CD4-positive, alpha-beta T cell (primary cell): ENCODE results near the gene DENND1A. TPM values are rescaled to one million over a fixed set of nuclear protein-coding genes. Genes with fewer than 3 reads are reported as not detected.

Source experiments
- ATAC-seq: fragments of 200-7000 bp; cut with Tn5 transposase; one replicate; pipeline ENCODE4 v1.10.0; 2022; ENCODE audit warnings: mild to moderate bottlenecking; ENCODE audit not compliant: poor library complexity
- CTCF ChIA-PET: fragments of 350-600 bp; sonication (Branson Sonifier 250); formaldehyde crosslinking; loops from one replicate; lab custom pipeline; 2021; ENCODE audit warnings: antibody characterized with exemption, inconsistent platforms; lab: Charles Lee
- POLR2A ChIA-PET: fragments of 350-600 bp; sonication (Branson Sonifier 250); formaldehyde crosslinking; loops from one replicate; lab custom pipeline; 2021; ENCODE audit warnings: antibody characterized with exemption, inconsistent platforms; lab: Charles Lee
- DNase-seq, 14 experiments: peaks; one replicate each; pipeline ENCODE4 v3.0.0-alpha.2; 2013 to 2020; ENCODE audit warnings: mixed read lengths in 2 of 14
- H3K27ac ChIP-seq, 2 donors: one replicate each; pipeline versions ENCODE4 v1.5.1 to v1.7.0; 2013; ENCODE audit warnings: low read length in 2 of 2, low read depth in 1 of 2, mild to moderate bottlenecking in 1 of 2
- H3K27me3 ChIP-seq, 2 experiments: 1 replicate in 1 of 2; 2 replicates in 1 of 2; pipeline versions ENCODE4 v1.6.1 to v1.7.0; 2013; ENCODE audit warnings: low read length in 2 of 2, control low read depth in 1 of 2, mild to moderate bottlenecking in 1 of 2, moderate library complexity in 1 of 2; ENCODE audit not compliant: insufficient read depth in 2 of 2, control insufficient read depth in 1 of 2
- H3K36me3 ChIP-seq: one replicate; pipeline ENCODE4 v1.6.1; 2013; ENCODE audit warnings: low read length, control low read depth; ENCODE audit not compliant: insufficient read depth
- H3K4me1 ChIP-seq: one replicate; pipeline ENCODE4 v1.6.1; 2013; ENCODE audit warnings: low read length, control low read depth; ENCODE audit not compliant: insufficient read depth
- H3K4me3 ChIP-seq: one replicate; pipeline ENCODE4 v1.5.1; 2013; ENCODE audit warnings: mild to moderate bottlenecking, low read length, moderate library complexity
- H3K9me3 ChIP-seq, 2 experiments: 1 replicate in 1 of 2; 2 replicates in 1 of 2; pipeline versions ENCODE4 v1.6.1 to v1.7.0; 2013; ENCODE audit warnings: low read length in 2 of 2, mild to moderate bottlenecking in 2 of 2, control low read depth in 1 of 2, moderate library complexity in 1 of 2; ENCODE audit not compliant: control insufficient read depth in 1 of 2, insufficient read depth in 1 of 2
- H3K27ac Mint-ChIP-seq: one replicate; pipeline ENCODE4 v1.8.0; 2020; ENCODE audit warnings: mixed read lengths
- H3K27me3 Mint-ChIP-seq: one replicate; pipeline ENCODE4 v1.8.0; 2021; ENCODE audit warnings: mixed read lengths
- H3K36me3 Mint-ChIP-seq: one replicate; pipeline ENCODE4 v1.8.0; 2021; ENCODE audit warnings: low read depth, mixed read lengths
- H3K4me1 Mint-ChIP-seq: one replicate; pipeline ENCODE4 v1.8.0; 2021; ENCODE audit warnings: low read depth, mixed read lengths
- H3K4me3 Mint-ChIP-seq: one replicate; pipeline ENCODE4 v1.8.0; 2020; ENCODE audit warnings: mild to moderate bottlenecking, mixed read lengths
- H3K9me3 Mint-ChIP-seq: one replicate; pipeline ENCODE4 v1.8.0; 2020; ENCODE audit warnings: mixed read lengths
- intact Hi-C, 2 experiments: fragments of 100-400 bp; cut with DNase I in 1 of 2; cut with micrococcal nuclease in 1 of 2; formaldehyde crosslinking; loops; one replicate each; pipeline versions ENCODE4 v1.15.1 to v1.9.0; 2023 to 2025; cut with DNase I, micrococcal nuclease
- total RNA-seq, 174 experiments: library from RNA in 2 of 174; stranded (reverse) in 2 of 174; gene quantifications; one replicate each; pipeline ENCODE4 v1.2.3 and lab custom pipeline; 2021 to 2026
- TF ChIP-seq, protein P1 (sequence below): fragments of 200-600 bp; IDR thresholded peaks from one replicate; pipeline ENCODE4 v1.8.0; 2022; ENCODE audit warnings: antibody characterized with exemption, mild to moderate bottlenecking

The DENND1A gene
- total RNA-seq, 2 experiments from 2014 or later: 20.0 to 20.6 TPM

DNA sequence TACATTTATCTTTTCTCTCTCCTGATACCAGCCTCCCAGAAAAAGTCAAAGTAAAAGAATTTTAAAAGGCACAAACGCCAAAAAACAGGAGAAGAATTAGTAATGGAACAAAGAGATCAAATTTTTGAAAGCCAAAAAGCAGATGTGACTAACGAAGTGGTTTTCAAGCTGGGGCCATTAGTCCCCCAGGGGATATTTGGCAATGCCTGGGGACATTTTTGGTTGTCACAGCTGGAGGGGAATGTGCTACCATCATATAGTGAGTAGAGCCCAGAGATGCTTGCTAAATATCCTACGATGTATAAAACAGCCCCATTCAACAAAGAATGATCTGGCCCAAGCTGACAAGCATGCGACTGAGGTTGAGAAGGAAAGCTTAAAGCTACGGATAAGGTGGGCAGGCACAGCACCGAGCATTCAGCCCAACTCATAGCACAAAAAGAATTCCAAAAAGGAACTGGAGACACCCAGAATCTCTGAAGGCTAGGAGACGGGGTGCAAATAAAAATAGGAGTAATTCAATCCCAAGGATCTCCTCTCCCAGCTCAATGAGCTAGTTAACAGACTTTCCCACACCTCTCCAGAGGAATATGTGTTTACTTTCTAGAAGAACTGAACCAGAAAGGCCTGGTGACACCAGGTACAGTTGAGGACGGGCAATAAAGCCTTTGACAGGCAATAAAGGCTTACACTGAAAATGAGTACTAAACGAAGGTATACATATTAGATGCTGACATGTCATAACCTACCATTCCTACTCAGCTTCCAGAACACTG, 269.0 kb downstream of the DENND1A start:
- Histone ChIP-seq H3K4me3 (no peak overlapping the region), H3K27me3 (no peaks in the 10 kb centered on the region), H3K9me3 (peaks cover 0 to 12% of the 10 kb centered on the region in 2 experiments), H3K36me3 (peaks cover 2% of the 10 kb centered on the region), H3K27ac (no peak overlapping the region), H3K4me1 (no peaks in the 10 kb centered on the region)
- CTCF ChIA-PET: no interaction called here
- Mint-ChIP-seq H3K9me3 (peaks cover 11% of the 10 kb centered on the region), H3K4me3 (no peak overlapping the region), H3K27me3 (no peaks in the 10 kb centered on the region), H3K4me1 (no peaks in the 10 kb centered on the region), H3K36me3 (peaks cover 64% of the 10 kb centered on the region), H3K27ac (no peak overlapping the region)
- ATAC-seq (no peak), DNase-seq (no peak)
- TF ChIP-seq, protein P1, sequence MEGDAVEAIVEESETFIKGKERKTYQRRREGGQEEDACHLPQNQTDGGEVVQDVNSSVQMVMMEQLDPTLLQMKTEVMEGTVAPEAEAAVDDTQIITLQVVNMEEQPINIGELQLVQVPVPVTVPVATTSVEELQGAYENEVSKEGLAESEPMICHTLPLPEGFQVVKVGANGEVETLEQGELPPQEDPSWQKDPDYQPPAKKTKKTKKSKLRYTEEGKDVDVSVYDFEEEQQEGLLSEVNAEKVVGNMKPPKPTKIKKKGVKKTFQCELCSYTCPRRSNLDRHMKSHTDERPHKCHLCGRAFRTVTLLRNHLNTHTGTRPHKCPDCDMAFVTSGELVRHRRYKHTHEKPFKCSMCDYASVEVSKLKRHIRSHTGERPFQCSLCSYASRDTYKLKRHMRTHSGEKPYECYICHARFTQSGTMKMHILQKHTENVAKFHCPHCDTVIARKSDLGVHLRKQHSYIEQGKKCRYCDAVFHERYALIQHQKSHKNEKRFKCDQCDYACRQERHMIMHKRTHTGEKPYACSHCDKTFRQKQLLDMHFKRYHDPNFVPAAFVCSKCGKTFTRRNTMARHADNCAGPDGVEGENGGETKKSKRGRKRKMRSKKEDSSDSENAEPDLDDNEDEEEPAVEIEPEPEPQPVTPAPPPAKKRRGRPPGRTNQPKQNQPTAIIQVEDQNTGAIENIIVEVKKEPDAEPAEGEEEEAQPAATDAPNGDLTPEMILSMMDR: no peak
- POLR2A ChIA-PET: no interaction called here
- intact Hi-C loops: no loop called here

DNA sequence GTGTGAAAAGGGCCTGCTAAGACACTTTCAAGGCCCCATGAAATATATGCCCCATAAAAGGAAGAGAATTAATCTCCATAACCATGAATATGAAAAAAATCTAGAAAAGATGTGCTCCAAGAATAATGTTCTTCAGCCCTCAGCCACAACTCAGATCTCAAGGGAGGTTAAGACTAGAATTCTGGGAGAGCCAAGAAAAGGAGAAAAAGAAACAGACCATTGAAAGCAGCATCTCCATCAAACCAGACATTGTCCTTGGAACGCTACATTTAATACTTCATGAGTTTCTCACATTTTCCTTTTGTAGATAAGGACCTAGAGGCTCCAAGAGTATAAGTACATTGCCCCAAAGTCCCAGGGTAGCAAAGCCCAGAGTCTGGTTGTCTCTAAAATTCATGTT, 270.6 kb downstream of the DENND1A start:
- H3K4me1 Mint-ChIP-seq: no peaks in the 10 kb centered on the region
- peaks cover 2% of the 10 kb centered on the region for H3K9me3 Mint-ChIP-seq
- intact Hi-C loops: no loop called here
- Histone ChIP-seq H3K4me1 (no peaks in the 10 kb centered on the region), H3K27ac (no peak overlapping the region), H3K4me3 (no peak overlapping the region), H3K9me3 (no peaks in the 10 kb centered on the region), H3K36me3 (peaks cover 2% of the 10 kb centered on the region), H3K27me3 (no peaks in the 10 kb centered on the region)
- peaks cover 64% of the 10 kb centered on the region for H3K36me3 Mint-ChIP-seq
- H3K27ac Mint-ChIP-seq: no peak overlapping the region
- ATAC-seq (no peak), DNase-seq (no peak)
- POLR2A ChIA-PET: no interaction called here
- CTCF ChIA-PET: no interaction called here
- H3K27me3 Mint-ChIP-seq: no peaks in the 10 kb centered on the region
- TF ChIP-seq, protein P1: no peak
- no peak overlapping the region for H3K4me3 Mint-ChIP-seq

DNA sequence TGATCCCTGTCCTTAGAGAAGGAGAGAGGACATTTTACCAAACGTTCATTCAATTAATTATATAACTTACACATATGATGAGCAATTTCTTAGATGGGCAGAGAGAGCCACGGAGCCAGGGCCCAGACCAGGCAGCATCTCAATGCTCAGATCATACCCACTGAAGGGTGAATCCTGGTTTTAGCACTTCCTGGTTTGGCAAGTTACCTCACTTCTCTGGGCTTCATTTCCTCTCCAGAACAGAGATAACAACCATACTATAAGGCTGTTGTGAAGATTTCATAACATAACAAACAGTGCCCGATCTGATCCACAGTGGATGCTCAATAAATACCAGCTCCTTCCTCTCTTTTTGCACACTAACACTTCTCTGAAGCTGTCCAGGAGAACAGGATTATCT, 271.1 kb downstream of the DENND1A start:
- peaks cover 65% of the 10 kb centered on the region for H3K36me3 Mint-ChIP-seq
- ATAC-seq: no peak
- peaks cover 2% of the 10 kb centered on the region for H3K36me3 ChIP-seq
- DNase-seq: no peak
- intact Hi-C loops: no loop called here
- H3K27me3 Mint-ChIP-seq: no peaks in the 10 kb centered on the region
- no peak overlapping the region for H3K4me3 ChIP-seq
- no peak overlapping the region for H3K4me3 Mint-ChIP-seq
- ChIA-PET POLR2A (no interaction called here), CTCF (no interaction called here)
- H3K27me3 ChIP-seq: no peaks in the 10 kb centered on the region
- no peaks in the 10 kb centered on the region for H3K9me3 Mint-ChIP-seq
- no peak overlapping the region for H3K27ac Mint-ChIP-seq
- no peak overlapping the region for H3K27ac ChIP-seq
- TF ChIP-seq, protein P1: no peak
- H3K4me1 ChIP-seq: no peaks in the 10 kb centered on the region
- no peaks in the 10 kb centered on the region for H3K4me1 Mint-ChIP-seq
- no peaks in the 10 kb centered on the region for H3K9me3 ChIP-seq
